ENCODE measurements around the gene PCSK9.

- no peak for TF ChIP-seq CTCF (IDR thresholded peaks at IDR 0.05)
- TF ChIP-seq POLR2AphosphoS5 (IDR thresholded peaks at IDR 0.05) = no peak
- TF ChIP-seq POLR2A (IDR thresholded peaks at IDR 0.05) = no peak
Measured at GRCh38 chr1:55067022-55067778, 27.9 kb downstream of the PCSK9 start.
